Neural cell (in vitro differentiated cells): ENCODE measurements around the gene CROCC. TPM values are rescaled to one million over a fixed set of nuclear protein-coding genes. Genes with fewer than 3 reads are reported as not detected.

Experiments used
- H2AFZ ChIP-seq: fragments of 200-600, 300-800 bp; sonication (generic), shearing (Covaris generic); 2 replicates; pipeline ENCODE4 v1.6.0; 2014; ENCODE audit warnings: low read depth, mild to moderate bottlenecking, antibody characterized with exemption, low read length, moderate library complexity
- H3F3A ChIP-seq: fragments of 200-600 bp; shearing (Covaris generic); 2 replicates; pipeline ENCODE4 v1.6.1; 2016; ENCODE audit warnings: mild to moderate bottlenecking, moderate library complexity, mixed read lengths, antibody characterized with exemption, low read length; ENCODE audit not compliant: insufficient read depth, poor library complexity, severe bottlenecking
- H3K27ac ChIP-seq: fragments of 200-600, 300-800 bp; sonication (generic), shearing (Covaris generic); 2 replicates; pipeline ENCODE4 v1.5.1; 2014; ENCODE audit warnings: mild to moderate bottlenecking, low read length, moderate library complexity
- H3K27me3 ChIP-seq: fragments of 300-800, 200-600 bp; sonication (generic), shearing (Covaris generic); 2 replicates; pipeline ENCODE4 v1.6.0; 2014; ENCODE audit warnings: mild to moderate bottlenecking, low read depth, low read length, moderate library complexity; ENCODE audit not compliant: insufficient read depth
- H3K36me3 ChIP-seq: fragments of 300-800, 200-600 bp; sonication (generic), shearing (Covaris generic); 2 replicates; pipeline ENCODE4 v1.5.1; 2014; ENCODE audit warnings: mild to moderate bottlenecking, antibody characterized with exemption, low read length, moderate library complexity; ENCODE audit not compliant: insufficient read depth
- H3K4me2 ChIP-seq: fragments of 300-800, 200-600 bp; sonication (generic), shearing (Covaris generic); 2 replicates; pipeline ENCODE4 v1.6.0; 2014; ENCODE audit warnings: mild to moderate bottlenecking, low read length
- H3K4me3 ChIP-seq: fragments of 300-800, 200-600 bp; sonication (generic), shearing (Covaris generic); 2 replicates; pipeline ENCODE4 v1.5.1; 2014; ENCODE audit warnings: mild to moderate bottlenecking, low read length, moderate library complexity
- H3K79me2 ChIP-seq: fragments of 200-600 bp; shearing (Covaris generic); replicated peaks from 2 replicates; pipeline ENCODE4 v1.6.0; 2014; ENCODE audit warnings: mild to moderate bottlenecking, low read length, moderate library complexity; ENCODE audit not compliant: insufficient read depth
- H3K9ac ChIP-seq: fragments of 300-800, 200-600 bp; sonication (generic), shearing (Covaris generic); 2 replicates; pipeline ENCODE4 v1.6.1; 2016; ENCODE audit warnings: mild to moderate bottlenecking, low read length, mixed read lengths
- H3K9me2 ChIP-seq: fragments of 200-600 bp; shearing (Covaris generic); 2 replicates; pipeline ENCODE4 v1.6.1; 2016; ENCODE audit warnings: mild to moderate bottlenecking, low read length, mixed read lengths; ENCODE audit not compliant: insufficient read depth
- H3K9me3 ChIP-seq: fragments of 200-600, 300-800 bp; sonication (generic), shearing (Covaris generic); 2 replicates; pipeline ENCODE4 v1.6.1; 2016; ENCODE audit warnings: mild to moderate bottlenecking, mixed run types, low read length, moderate library complexity, mixed read lengths
- H4K20me1 ChIP-seq: fragments of 200-600 bp; shearing (Covaris generic); 2 replicates; pipeline ENCODE4 v1.6.1; 2016; ENCODE audit warnings: mild to moderate bottlenecking, mixed run types; ENCODE audit not compliant: insufficient read depth
- EP300 ChIP-seq: fragments of 450-650 bp; conservative IDR thresholded peaks from 2 replicates; pipeline ENCODE4 v1.6.1; 2014; ENCODE audit warnings: antibody characterized with exemption, mild to moderate bottlenecking, moderate library complexity; ENCODE audit not compliant: poor library complexity, severe bottlenecking
- EZH2 ChIP-seq: fragments of 200-600, 300-800 bp; shearing (Covaris generic), sonication (generic); IDR thresholded peaks from 2 replicates; pipeline ENCODE4 v1.6.1; 2014; ENCODE audit warnings: antibody characterized with exemption, low read length, borderline replicate concordance, mild to moderate bottlenecking; ENCODE audit not compliant: insufficient read depth, poor library complexity, severe bottlenecking
- MXI1 ChIP-seq: fragments of 450-650 bp; conservative IDR thresholded peaks from 2 replicates; pipeline ENCODE4 v1.6.1; 2014; ENCODE audit warnings: antibody characterized with exemption, mild to moderate bottlenecking; ENCODE audit not compliant: poor library complexity, severe bottlenecking
- POLR2AphosphoS5 ChIP-seq: IDR thresholded peaks from 2 replicates; pipeline ENCODE4 v1.6.1; 2012
- RAD21 ChIP-seq: fragments of 450-650 bp; conservative IDR thresholded peaks from 2 replicates; pipeline ENCODE4 v1.6.1; 2014; ENCODE audit warnings: antibody characterized with exemption, mild to moderate bottlenecking, moderate library complexity
- SMC3 ChIP-seq: fragments of 450-650 bp; conservative IDR thresholded peaks from 2 replicates; pipeline ENCODE4 v1.6.1; 2014; ENCODE audit warnings: antibody characterized with exemption, mild to moderate bottlenecking, moderate library complexity; ENCODE audit not compliant: poor library complexity
- TAF1 ChIP-seq: IDR thresholded peaks from 2 replicates; pipeline ENCODE4 v1.6.1; 2012; ENCODE audit warnings: low read depth
- polyA plus RNA-seq: library from polyadenylated mRNA; depleted of rRNA; stranded (reverse); fragments of >200 nt; gene quantifications from 2 replicates; pipeline ENCODE4 v1.2.3, GENCODE V29; 2014
- TF ChIP-seq, protein P1 (sequence below): fragments of 450-650 bp; IDR thresholded peaks from 2 replicates; pipeline ENCODE4 v1.5.1; 2014; ENCODE audit warnings: antibody characterized with exemption, mild to moderate bottlenecking, moderate library complexity; ENCODE audit not compliant: poor library complexity, severe bottlenecking
- TF ChIP-seq, protein P2 (sequence below): IDR thresholded peaks from 2 replicates; pipeline ENCODE4 v1.6.1; 2012; ENCODE audit warnings: borderline replicate concordance

Gene CROCC
- polyA plus RNA-seq, 1 donor from 2014 or later, result 26.3 TPM

DNA sequence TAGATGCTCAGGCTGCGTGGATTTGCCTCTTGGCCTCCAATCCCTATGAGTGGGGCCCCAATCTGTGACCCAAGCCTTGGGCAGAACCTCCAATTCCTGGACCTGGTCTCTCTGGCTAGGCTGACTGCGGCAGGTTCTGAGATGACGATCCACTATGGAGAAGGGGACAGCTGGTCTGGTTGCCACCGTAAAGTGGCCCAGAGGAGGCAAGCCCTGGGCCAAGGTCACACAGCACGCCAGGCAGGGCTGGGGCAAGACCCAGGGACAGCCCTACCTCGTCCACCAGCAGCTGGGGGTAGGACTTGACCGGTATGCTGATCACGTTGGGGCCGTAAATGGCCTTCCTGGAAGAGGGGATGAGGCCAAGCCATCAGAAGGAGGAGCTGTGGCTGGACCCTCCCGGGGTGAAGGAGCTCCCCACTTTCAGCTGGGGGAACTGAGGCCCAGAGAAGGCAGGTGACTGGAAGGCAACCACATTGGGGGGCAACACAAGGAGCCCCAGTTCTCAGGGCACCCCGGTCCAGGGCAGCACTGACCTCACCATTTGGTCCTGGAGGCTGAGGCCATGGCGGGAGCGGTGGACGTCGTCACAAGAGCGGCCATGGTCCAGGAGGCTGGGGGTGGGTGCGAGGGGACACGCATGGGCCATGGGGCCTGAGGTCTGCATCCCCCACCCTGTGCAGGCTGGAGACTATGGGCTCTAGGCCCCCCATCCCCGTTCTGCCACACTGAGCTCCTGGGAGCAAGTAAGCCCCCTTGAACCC is 80.2 kb downstream of the CROCC start:
- Histone ChIP-seq H3K4me3 (no peak overlapping the region), H3K27ac (no peak overlapping the region), H3K27me3 (no peaks in the 10 kb centered on the region), H3K36me3 (no peaks in the 10 kb centered on the region), H3K9ac (no peak overlapping the region), H3K9me3 (no peaks in the 10 kb centered on the region), H4K20me1 (no peaks in the 10 kb centered on the region), H3F3A (no peaks in the 10 kb centered on the region), H3K79me2 (no peaks in the 10 kb centered on the region), H3K4me2 (no peak overlapping the region), H2AFZ (no peak overlapping the region), H3K9me2 (no peaks in the 10 kb centered on the region)
- no peak for TF ChIP-seq RAD21
- TF ChIP-seq, protein P1, sequence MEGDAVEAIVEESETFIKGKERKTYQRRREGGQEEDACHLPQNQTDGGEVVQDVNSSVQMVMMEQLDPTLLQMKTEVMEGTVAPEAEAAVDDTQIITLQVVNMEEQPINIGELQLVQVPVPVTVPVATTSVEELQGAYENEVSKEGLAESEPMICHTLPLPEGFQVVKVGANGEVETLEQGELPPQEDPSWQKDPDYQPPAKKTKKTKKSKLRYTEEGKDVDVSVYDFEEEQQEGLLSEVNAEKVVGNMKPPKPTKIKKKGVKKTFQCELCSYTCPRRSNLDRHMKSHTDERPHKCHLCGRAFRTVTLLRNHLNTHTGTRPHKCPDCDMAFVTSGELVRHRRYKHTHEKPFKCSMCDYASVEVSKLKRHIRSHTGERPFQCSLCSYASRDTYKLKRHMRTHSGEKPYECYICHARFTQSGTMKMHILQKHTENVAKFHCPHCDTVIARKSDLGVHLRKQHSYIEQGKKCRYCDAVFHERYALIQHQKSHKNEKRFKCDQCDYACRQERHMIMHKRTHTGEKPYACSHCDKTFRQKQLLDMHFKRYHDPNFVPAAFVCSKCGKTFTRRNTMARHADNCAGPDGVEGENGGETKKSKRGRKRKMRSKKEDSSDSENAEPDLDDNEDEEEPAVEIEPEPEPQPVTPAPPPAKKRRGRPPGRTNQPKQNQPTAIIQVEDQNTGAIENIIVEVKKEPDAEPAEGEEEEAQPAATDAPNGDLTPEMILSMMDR, result no peak
- TF ChIP-seq, protein P2, sequence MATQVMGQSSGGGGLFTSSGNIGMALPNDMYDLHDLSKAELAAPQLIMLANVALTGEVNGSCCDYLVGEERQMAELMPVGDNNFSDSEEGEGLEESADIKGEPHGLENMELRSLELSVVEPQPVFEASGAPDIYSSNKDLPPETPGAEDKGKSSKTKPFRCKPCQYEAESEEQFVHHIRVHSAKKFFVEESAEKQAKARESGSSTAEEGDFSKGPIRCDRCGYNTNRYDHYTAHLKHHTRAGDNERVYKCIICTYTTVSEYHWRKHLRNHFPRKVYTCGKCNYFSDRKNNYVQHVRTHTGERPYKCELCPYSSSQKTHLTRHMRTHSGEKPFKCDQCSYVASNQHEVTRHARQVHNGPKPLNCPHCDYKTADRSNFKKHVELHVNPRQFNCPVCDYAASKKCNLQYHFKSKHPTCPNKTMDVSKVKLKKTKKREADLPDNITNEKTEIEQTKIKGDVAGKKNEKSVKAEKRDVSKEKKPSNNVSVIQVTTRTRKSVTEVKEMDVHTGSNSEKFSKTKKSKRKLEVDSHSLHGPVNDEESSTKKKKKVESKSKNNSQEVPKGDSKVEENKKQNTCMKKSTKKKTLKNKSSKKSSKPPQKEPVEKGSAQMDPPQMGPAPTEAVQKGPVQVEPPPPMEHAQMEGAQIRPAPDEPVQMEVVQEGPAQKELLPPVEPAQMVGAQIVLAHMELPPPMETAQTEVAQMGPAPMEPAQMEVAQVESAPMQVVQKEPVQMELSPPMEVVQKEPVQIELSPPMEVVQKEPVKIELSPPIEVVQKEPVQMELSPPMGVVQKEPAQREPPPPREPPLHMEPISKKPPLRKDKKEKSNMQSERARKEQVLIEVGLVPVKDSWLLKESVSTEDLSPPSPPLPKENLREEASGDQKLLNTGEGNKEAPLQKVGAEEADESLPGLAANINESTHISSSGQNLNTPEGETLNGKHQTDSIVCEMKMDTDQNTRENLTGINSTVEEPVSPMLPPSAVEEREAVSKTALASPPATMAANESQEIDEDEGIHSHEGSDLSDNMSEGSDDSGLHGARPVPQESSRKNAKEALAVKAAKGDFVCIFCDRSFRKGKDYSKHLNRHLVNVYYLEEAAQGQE, result no peak
- TF ChIP-seq SMC3, result no peak
- no peak for TF ChIP-seq EZH2
- TF ChIP-seq TAF1, result no peak
- TF ChIP-seq MXI1, result no peak
- no peak for TF ChIP-seq POLR2AphosphoS5
- no peak for TF ChIP-seq EP300

DNA sequence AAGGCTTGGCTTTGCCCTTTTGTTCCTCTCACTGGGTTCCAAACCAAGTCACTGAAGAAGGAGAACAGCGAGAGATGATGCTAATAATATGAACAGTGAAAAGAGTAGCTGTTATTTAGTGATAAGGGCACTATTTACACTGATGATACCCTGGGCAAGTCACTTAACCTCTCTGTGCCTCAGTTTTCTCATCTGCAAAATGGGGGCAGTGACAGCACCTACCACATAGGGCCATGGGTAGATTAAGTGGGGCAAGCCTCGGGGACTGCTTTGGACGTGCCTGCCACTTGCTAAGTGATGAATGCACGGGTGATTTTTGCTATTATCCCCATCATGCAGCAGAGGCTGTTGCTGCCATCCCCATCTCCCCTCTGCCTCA is 80.8 kb downstream of the CROCC start:
- no peak overlapping the region for H3K27ac ChIP-seq
- H3K79me2 ChIP-seq, result no peaks in the 10 kb centered on the region
- no peaks in the 10 kb centered on the region for H3K36me3 ChIP-seq
- TF ChIP-seq RAD21, result no peak
- TF ChIP-seq EZH2, result no peak
- TF ChIP-seq TAF1, result no peak
- TF ChIP-seq, protein P2, result no peak
- no peak for TF ChIP-seq SMC3
- TF ChIP-seq MXI1, result no peak
- no peak for TF ChIP-seq EP300
- TF ChIP-seq POLR2AphosphoS5, result no peak
- TF ChIP-seq, protein P1, result no peak
- no peaks in the 10 kb centered on the region for H4K20me1 ChIP-seq
- H3K27me3 ChIP-seq, result no peaks in the 10 kb centered on the region
- H3K9ac ChIP-seq, result no peak overlapping the region
- H3K9me2 ChIP-seq, result no peaks in the 10 kb centered on the region
- H3K4me3 ChIP-seq, result no peak overlapping the region
- H3F3A ChIP-seq, result no peaks in the 10 kb centered on the region
- no peak overlapping the region for H2AFZ ChIP-seq
- H3K9me3 ChIP-seq, result no peaks in the 10 kb centered on the region
- no peak overlapping the region for H3K4me2 ChIP-seq
